GM06990 (cell line): ENCODE measurements around the gene ORM1.

Source experiments
- DNase-seq: peaks from one replicate; pipeline ENCODE4 v3.0.0-alpha.2; 2011; ENCODE audit not compliant: insufficient read length; ENCODE audit errors: extremely low read depth
- H3K27me3 ChIP-seq: replicated peaks from 2 replicates; pipeline ENCODE4 v1.6.0; 2011; ENCODE audit warnings: low read length; ENCODE audit not compliant: control insufficient read depth, insufficient read depth
- H3K36me3 ChIP-seq: 2 replicates; pipeline ENCODE4 v1.5.1; 2011; ENCODE audit warnings: low read length; ENCODE audit not compliant: control insufficient read depth, insufficient read depth
- H3K4me3 ChIP-seq: replicated peaks from 2 replicates; pipeline ENCODE4 v1.5.1; 2011; ENCODE audit warnings: low read depth, mild to moderate bottlenecking, control low read depth, low read length
- TF ChIP-seq, protein P1 (sequence below): IDR thresholded peaks from 2 replicates; pipeline ENCODE4 v1.5.1; 2011; ENCODE audit warnings: low read length, control low read depth, mild to moderate bottlenecking, inconsistent platforms; ENCODE audit not compliant: insufficient read depth, poor library complexity, severe bottlenecking

The ORM1 gene

DNA sequence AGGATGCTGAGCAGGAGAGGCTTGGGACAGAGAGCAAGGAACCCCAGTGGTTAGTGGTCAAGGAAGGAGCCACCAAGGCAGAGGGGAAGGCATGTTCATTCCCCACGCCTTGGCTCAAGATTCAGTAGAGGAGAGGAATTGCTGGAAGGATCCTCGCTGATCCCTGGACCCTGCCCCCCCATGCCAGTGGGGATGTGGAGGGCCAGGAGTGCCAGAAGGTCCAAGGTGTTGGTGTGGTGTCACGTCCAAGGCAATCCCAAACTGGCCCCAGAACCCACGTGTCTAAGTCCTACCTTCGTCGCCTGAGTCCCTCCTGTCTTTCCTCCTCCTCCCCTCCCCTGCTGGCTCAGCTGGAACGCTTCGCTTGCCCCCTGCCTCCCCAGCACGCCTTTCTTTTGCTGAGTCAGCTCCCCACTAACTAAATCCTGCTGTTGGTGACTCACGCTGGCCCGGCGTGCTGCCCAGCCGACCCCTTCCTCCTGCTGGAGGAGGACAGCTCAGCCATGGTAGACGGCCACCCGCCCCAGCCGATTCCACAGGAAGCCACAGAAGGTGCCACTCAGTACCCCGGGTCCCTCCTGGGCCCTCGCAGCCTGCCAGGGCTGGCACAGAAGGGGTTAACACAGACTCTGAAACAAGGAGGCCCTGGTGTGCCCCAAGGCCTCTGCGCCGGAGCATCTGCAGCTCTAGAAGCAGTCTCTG lies 37.6 kb upstream of the ORM1 start:
- H3K4me3 ChIP-seq, result no peak overlapping the region
- DNase-seq, result no peak
- TF ChIP-seq, protein P1, sequence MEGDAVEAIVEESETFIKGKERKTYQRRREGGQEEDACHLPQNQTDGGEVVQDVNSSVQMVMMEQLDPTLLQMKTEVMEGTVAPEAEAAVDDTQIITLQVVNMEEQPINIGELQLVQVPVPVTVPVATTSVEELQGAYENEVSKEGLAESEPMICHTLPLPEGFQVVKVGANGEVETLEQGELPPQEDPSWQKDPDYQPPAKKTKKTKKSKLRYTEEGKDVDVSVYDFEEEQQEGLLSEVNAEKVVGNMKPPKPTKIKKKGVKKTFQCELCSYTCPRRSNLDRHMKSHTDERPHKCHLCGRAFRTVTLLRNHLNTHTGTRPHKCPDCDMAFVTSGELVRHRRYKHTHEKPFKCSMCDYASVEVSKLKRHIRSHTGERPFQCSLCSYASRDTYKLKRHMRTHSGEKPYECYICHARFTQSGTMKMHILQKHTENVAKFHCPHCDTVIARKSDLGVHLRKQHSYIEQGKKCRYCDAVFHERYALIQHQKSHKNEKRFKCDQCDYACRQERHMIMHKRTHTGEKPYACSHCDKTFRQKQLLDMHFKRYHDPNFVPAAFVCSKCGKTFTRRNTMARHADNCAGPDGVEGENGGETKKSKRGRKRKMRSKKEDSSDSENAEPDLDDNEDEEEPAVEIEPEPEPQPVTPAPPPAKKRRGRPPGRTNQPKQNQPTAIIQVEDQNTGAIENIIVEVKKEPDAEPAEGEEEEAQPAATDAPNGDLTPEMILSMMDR, result no peak
- no peaks in the 10 kb centered on the region for H3K36me3 ChIP-seq
- H3K27me3 ChIP-seq, result no peaks in the 10 kb centered on the region; the same call in 1 of the 2 replicates

DNA sequence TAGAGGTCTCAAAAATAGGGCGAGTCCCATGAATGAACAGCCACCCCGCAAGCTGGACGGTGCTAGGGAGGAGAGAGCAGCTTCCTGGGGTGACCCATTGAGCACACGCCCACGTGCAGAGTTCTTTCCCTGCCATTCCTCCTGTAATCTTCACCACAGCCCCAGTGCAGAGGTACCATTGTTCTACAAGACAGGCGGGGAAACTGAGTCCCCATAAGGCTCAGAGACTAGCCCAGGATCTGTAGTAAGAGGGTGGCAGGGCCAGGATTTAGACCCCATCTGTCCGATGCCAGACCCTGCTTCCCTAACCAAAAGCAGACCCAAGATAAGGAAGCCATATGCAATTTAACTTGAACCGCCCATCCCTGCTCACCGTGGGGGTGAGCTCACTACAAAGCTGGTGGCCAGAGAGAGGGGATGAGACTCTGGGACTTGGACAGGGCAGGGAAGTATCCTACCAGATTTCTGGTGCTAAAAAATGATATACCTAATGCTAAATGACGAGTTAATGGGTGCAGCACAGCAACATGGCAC lies 36.7 kb upstream of the ORM1 start:
- Histone ChIP-seq H3K27me3 (no peaks in the 10 kb centered on the region; the same call in 1 of the 2 replicates), H3K4me3 (no peak overlapping the region), H3K36me3 (no peaks in the 10 kb centered on the region)
- TF ChIP-seq, protein P1, result no peak
- no peak for DNase-seq

DNA sequence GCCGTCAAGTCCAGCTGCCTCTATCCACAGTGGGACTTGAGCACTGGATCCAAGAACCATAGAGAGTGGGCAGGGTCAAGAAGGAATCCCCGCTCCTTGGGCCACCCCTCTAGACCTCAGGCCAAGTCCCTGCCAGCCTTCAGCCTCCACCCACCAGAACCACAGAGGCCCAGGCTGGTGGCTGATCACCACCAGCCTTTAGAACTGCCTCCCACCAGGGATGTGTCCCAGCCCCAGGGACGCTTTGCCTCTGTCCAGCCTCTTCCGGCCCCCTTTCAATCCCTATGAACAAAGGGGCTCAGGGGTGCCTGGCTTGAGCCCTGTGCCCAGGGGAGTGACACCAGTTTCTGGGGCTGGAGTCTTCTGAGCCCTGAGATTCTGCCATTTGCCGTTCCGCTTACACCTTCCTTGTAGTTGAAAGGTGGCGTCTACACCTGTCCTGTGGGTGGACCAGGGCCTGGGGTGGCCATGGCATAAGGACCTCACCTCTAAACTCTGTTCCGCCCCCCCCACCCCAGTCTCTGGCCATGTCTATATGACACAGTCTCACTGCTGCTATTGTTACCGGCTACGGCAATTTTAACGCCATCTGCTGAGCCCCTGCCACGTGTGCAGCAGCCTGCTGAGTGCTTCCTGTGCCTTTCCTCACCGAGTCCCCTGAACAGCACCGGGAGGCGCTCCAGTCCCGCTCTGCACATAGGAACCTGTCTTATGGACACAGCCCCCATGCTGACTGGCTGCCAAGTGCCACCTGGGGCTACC lies 35.7 kb upstream of the ORM1 start:
- TF ChIP-seq, protein P1, result no peak
- H3K36me3 ChIP-seq, result no peaks in the 10 kb centered on the region
- no peak for DNase-seq
- no peak overlapping the region for H3K4me3 ChIP-seq
- no peaks in the 10 kb centered on the region; the same call in 1 of the 2 replicates for H3K27me3 ChIP-seq

DNA sequence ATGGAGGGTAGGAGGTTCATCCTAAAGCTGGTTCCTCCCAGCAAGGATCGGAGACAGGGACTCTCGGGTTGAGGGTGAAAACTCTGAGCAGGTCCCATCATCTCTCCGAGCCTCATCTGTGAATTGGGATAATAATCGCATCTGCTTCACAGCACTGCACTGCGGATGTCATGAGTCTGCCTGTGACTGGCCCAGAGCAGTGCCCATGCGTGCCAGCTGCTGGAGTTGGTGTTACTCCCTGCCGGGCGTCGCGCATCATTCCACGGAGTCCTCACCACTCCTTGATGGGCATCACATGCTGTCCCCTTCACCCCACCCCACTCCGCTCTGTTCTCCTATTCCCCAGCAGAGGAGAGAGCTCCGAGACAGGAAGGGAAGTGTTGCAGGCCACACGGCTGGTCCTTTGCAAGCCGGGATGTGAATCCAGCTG lies 35.1 kb upstream of the ORM1 start:
- Histone ChIP-seq H3K27me3 (no peaks in the 10 kb centered on the region; the same call in 1 of the 2 replicates), H3K36me3 (no peaks in the 10 kb centered on the region), H3K4me3 (no peak overlapping the region)
- TF ChIP-seq, protein P1, result no peak
- no peak for DNase-seq

DNA sequence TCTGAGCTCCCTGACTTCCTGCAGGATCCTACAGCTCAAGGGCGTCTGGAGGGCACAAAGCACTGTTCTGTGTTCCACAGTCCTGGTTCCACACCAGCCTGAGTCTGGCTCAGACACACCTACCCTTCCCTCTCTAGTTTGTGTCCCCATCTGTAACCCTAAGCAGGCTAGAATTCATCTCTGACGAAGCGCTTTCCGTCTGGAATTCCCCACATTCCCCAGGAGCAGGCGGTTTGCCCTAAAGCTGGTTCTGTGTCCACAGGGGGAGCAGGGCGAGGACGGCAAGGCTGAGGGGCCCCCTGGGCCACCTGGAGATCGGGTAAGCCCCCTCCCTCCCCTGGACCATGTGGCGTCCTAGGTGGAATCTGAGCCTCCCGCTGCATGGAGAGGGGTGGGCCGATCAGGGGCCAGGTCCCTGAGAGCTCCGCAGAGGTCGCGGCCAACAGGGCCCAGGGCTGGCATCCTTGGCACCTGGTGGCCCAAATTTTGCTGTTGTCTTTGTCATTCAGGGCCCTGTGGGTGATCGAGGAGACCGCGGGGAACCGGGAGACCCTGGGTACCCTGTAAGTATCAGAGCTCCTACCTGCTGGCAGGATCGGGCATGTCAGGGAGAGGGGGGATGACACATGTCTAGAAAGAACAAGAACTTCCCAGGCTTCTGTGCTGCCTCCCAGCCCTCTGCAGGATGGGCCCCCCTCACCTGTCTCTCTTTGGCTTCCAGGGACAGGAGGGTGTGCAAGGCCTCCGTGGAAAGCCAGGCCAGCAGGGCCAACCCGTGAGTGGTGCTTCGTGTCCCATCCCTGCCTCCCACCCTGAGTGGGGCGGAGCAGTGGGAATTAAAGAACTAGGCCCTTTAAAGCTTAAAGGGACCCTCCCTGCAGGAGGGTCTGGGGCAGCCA lies 34.5 kb upstream of the ORM1 start:
- H3K36me3 ChIP-seq, result no peaks in the 10 kb centered on the region
- DNase-seq, result no peak
- no peak overlapping the region for H3K4me3 ChIP-seq
- H3K27me3 ChIP-seq, result no peaks in the 10 kb centered on the region; the same call in 1 of the 2 replicates
- TF ChIP-seq, protein P1, result no peak
